Measurements from ENCODE around the gene TXNL4A.
A peak's percentile ranks its signal among the peaks of the same experiment; 100 is the strongest.
"Not testable (repeated sequence)": the region's sequence is repeated elsewhere in the genome, so short reads cannot be mapped to it uniquely, and the experiment has no call there.

The TXNL4A gene

DNA sequence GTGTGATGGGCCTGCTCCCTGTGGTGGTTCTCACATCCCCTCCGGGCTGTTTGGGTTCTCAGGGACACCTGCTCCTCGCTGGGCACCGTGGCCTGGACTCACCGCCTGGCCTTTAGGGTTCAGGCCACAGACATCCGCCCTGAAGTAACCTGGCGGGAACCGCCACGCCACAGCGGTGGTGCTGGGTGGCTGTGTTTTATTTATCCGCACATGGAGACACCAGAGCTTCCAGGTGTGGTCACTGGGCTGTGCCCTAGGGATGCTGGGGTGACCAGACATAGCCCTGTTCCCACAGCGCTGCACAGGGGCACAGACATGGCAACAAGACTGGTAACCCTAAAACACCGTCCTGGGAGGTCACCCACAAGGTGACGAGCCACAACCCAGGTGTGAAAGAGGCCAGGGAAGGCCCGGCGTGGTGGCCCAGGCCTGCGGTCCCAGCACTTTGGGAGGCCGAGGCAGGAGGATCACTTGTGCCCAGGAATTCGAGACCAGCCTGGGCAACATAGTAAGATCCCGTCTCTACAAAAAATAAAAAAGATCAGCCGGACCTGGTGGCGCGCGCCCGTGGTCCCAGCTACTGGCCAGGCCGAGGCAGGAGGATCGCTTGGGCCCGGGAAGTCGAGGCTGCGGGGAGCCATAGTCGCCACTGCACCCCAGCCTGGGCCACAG is 24.6 kb downstream of the TXNL4A start:
- DNase-seq, result no peak

- peak; percentile 85 for DNase-seq
Observed at GRCh38 chr18:79962835-79963657, 25.3 kb downstream of the TXNL4A start.

DNA sequence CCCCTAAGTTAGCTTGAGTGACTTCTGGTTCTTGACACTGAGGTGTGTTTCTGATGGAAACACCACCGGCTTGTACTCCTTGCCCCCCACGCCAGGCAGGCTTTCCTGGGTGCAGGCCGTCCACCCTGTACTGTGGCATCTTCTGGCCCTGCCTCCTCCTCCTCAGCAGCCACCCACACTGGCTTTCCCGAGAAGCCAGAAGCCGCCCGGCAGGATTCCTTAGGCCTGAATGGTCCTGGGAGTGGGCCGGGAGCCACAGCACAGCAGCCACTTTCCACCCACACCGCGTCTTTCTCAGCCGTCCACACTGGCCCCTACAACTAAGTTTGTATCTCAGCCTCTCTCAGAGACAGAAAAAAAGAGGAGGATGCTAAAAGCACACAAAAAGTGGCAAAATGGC is 26.1 kb downstream of the TXNL4A start:
- DNase-seq, result peak; percentile 52

DNA sequence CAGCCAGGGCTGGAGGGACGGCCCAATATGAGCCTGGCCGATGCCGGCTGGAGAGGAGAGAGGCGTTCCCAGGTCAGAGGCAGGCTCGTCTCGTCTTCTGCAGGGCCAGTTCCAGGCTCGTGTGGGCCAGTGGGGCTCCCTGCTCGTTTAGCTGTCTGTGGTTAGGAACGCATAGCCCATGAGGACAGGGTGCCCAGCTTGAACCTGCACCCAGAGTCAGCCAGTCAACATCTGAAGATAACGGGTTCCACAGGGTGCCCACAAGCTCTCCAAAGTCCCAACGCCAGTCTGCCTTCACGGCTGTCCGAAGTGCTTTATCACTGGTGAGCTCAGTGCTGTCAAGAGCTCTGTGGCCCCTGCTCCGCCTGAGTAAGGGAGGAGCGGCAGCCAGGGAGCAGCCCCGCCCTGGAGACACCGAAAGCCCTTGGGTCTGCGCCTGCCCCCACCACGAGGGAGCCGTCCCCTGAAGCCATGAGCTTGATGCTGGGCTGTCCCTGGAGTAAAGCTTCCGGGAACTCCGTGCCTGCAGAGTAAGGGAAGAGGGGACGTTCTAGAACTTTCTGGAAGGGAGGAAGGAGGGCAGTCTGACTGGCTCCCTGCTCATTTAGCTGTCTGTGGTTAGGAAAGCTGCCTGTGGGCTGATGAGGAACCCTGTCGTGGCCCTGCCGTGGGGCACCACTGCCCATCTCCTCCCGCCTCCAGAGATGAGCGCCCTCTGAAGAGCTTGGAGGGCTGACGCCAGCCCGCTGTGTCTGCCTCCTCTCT is 26.7 kb downstream of the TXNL4A start:
- DNase-seq, result no peak

DNA sequence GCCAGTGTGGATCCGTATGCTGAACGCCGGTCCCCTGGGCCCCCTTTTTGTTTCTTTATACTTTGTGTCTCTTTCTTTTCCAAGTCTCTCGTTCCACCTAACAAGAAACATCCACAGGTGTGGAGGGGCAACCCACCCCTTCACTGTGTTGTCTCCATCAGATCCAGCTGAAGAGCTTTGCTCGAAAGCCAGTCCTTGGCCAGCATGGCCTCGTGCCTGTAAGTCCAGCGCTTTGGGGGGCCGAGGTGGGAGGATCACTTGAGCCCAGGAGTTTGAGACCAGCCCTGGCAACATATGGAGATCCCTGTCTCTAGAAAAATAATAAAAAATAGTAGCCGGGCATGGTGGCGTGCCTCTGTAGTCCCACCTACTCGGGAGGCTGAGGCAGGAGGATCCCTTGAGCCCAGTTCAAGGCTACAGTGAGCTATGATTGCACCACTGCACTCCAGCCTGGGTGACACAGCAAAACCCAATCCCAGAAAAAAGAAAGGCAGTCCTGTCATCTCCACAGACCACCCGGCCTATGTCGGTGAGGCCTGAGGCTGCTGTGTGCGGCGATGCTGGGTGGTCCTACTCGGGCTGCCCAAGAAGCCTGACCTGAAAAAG is 27.3 kb downstream of the TXNL4A start:
- no peak for DNase-seq

- not testable (repeated sequence) for DNase-seq
Observed at GRCh38 chr18:79960161-79960801, 28.1 kb downstream of the TXNL4A start.

GRCh38 chr18:79958981-79959380 is 29.4 kb downstream of the TXNL4A start:
- no peak for DNase-seq

GRCh38 chr18:79956276-79956675 is 32.1 kb downstream of the TXNL4A start:
- DNase-seq, result peak; percentile 34

DNA sequence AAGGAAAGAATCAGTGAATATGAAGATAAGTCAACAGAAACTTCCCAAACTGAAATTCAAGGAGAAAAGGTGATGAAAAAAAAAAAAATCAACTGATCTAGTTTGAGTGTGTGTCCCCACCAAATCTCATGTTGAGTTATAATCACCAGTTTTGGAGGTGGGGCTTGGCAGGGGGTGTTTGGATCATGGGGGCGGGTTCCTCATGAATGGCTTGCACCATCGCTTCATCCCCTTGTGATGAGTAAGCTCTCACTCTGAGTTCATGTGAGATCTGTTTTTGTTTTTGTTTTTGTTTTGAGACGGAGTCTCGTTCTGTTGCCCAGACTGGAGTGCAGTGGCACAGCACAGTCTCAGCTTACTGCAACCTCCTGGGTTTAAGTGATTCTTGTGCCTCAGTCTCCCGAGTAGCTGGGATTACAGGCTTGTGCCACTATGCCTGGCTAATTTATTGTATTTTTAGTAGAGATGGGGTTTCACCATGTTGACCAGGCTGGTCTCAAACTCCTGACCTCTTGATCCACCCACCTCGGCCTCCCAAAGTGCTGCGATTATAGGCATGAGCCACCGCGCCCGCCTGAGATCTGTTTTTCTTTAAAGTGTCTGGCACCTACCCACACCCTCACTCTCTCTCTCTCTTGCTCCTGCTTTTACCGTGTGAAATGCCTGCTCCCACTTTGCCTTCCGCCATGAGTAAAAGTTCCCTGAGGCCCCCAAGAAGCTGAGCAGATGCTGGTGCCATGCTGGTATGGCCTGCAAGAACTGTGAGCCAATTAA is 32.9 kb downstream of the TXNL4A start:
- DNase-seq, result peak; percentile 53

DNA sequence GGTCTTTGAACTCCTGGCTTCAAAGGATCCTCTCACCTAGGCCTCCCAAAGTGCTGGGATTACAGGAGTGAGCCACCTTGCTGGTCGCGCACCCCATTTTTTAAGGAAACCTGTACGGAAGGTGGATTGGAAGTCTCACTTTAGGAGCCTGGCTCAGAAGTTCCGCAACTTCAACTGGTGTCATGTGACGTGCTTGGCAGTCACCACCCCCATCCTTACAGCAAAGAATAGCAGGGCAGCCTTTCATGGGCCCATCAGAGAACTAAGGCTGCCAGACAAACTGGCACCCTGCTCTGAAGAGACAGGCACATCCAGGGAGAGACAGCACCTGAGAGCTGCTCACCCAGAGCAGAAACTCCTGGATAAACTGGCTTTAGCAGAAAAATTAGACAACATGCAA is 33.6 kb downstream of the TXNL4A start:
- peak; percentile 53 for DNase-seq

GRCh38 chr18:79953971-79954651 is 34.3 kb downstream of the TXNL4A start:
- DNase-seq, result peak; percentile 58

- peak; percentile 62 for DNase-seq
Observed at GRCh38 chr18:79952996-79953559, 35.3 kb downstream of the TXNL4A start.

GRCh38 chr18:79952456-79952995 is 35.8 kb downstream of the TXNL4A start:
- DNase-seq, result peak; percentile 55

DNA sequence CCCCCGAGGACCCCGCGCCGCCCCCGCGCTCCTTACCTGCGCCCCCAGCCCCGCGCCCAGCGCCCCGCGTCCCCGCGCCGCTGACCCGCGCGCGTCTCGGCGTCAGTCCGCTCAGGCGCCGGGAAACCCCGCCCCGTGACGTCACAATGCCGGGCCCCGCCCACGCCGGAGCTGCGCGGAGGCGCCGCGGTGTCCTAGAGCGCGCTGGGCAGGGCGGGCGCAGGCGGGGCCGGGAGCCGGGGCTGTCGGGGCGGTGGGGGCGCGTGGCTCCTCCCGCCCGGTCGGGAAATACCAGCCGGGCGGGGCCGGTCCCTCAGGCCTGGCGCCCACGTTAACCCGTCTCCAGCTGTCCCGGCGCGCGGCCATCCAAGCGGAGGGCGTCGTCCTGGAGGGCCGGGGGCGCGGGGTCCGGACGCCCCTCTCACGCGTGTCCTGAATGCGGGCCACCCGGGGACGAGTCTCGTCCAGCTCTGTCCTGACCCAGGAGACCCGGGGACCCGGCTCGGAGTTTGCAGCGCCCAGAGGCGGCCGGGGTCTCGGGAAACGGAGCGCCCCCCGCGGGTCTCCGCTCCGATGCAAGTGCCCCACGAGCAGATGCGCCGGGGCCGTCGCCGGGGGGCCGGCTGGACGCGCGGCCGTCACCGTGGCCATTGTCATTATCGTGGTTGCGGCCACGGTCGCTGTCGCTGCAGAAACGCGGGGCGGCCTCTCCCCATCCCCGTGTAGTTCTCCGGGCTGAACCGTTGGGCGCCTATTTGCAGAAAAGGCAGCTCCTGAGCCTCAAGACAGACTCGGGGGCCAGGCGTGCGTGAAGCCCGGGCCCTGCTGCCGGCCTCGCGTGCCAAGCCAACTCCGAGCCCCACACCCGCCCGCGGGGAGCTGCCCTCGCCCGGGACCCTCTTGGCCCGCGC is 36.6 kb downstream of the TXNL4A start, which contains the start of gene SLC66A2:
Gene SLC66A2 (minus strand): TSS at position 109 of the 911 bp plus-strand sequence. CDS start 727 bp downstream, outside the sequence.
- DNase-seq, result peak; percentile 98

- peak; percentile 67 for DNase-seq
Observed at GRCh38 chr18:79950515-79951341, 37.6 kb downstream of the TXNL4A start.

GRCh38 chr18:79949697-79950487 is 38.5 kb downstream of the TXNL4A start:
- peak; percentile 55 for DNase-seq

DNA sequence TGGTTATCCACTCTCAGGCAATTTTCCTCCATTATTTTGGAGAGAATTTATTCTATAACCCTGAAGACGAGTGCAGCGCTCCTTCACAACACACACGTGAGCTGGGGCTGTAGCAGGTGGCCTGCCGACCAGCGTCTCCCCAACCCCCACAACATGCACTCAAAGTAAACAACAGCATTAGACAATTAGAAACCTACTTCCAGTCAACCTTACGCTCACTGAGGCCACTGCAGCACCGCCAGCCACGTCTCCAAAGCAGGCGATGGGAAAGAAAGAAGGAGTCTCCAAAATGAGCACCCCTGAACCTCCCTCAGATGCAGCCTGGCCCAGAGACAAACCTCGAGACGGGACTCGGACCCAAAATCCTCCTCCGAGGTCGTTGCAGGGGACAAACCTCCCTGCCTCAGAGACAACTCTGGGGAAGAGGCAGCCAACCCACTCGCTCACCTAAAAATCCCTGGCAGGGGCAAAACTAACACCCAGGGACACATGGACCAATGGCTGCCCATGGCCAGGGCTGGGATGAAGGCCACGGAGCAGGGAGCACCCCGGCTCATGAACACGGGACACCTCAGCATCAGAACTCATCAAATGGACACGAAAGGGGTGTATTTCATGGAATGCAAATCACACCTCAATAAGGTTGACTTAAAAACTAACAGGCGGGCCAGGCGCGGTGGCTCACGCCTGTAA is 39.5 kb downstream of the TXNL4A start:
- DNase-seq, result peak; percentile 45
